DMS79 treated with DMSO at 0.1 percent for 48 hours (cell line): ENCODE measurements around the gene CPTP.

ENCODE experiments used
- DNase-seq: peaks from one replicate; lab custom pipeline; 2025; lab: John Stamatoyannopoulos, UW

CPTP gene

GRCh38 chr1:1292442-1292779, 32.2 kb upstream of the CPTP start:
- DNase-seq = no peak

GRCh38 chr1:1292851-1293250, 31.8 kb upstream of the CPTP start:
- DNase-seq = no peak

- no peak for DNase-seq
Observed at GRCh38 chr1:1293263-1294249, 31.0 kb upstream of the CPTP start.

- DNase-seq = no peak
Observed at GRCh38 chr1:1294250-1294890, 30.2 kb upstream of the CPTP start.

- DNase-seq = no peak
Observed at GRCh38 chr1:1295154-1295923, 29.3 kb upstream of the CPTP start.

GRCh38 chr1:1296070-1297061, 28.2 kb upstream of the CPTP start:
- no peak for DNase-seq

GRCh38 chr1:1297802-1298424, 26.7 kb upstream of the CPTP start:
- no peak for DNase-seq

GRCh38 chr1:1298861-1299685, 25.5 kb upstream of the CPTP start:
- DNase-seq = no peak

GRCh38 chr1:1299686-1300351, 24.8 kb upstream of the CPTP start:
- DNase-seq = no peak

GRCh38 chr1:1300352-1300739, 24.3 kb upstream of the CPTP start:
- DNase-seq = no peak

- DNase-seq = no peak
Observed at GRCh38 chr1:1302006-1302430, 22.6 kb upstream of the CPTP start.

- no peak for DNase-seq
Observed at GRCh38 chr1:1302951-1303509, 21.6 kb upstream of the CPTP start.

GRCh38 chr1:1303736-1304135, 20.9 kb upstream of the CPTP start:
- DNase-seq = no peak

GRCh38 chr1:1304331-1305299, 20.0 kb upstream of the CPTP start:
- peak; percentile 54 for DNase-seq

GRCh38 chr1:1305300-1306069, 19.1 kb upstream of the CPTP start:
- DNase-seq = peak; percentile 39

- no peak for DNase-seq
Observed at GRCh38 chr1:1306070-1306660, 18.4 kb upstream of the CPTP start.
